Measurements from ENCODE around the gene RNU1-3. TPM values are rescaled to one million over a fixed set of nuclear protein-coding genes. Genes with fewer than 3 reads are reported as not detected.
"Not testable (repeated sequence)": the region's sequence is repeated elsewhere in the genome, so short reads cannot be mapped to it uniquely, and the experiment has no call there.

The RNU1-3 gene
- total and polyA plus RNA-seq, 9 of the 15 experiments (the other 6 are each of a cell fraction or from before 2014, with no cell fraction given): under 0.01 to 32,823 (median 2,538) TPM; not detected in 4

DNA sequence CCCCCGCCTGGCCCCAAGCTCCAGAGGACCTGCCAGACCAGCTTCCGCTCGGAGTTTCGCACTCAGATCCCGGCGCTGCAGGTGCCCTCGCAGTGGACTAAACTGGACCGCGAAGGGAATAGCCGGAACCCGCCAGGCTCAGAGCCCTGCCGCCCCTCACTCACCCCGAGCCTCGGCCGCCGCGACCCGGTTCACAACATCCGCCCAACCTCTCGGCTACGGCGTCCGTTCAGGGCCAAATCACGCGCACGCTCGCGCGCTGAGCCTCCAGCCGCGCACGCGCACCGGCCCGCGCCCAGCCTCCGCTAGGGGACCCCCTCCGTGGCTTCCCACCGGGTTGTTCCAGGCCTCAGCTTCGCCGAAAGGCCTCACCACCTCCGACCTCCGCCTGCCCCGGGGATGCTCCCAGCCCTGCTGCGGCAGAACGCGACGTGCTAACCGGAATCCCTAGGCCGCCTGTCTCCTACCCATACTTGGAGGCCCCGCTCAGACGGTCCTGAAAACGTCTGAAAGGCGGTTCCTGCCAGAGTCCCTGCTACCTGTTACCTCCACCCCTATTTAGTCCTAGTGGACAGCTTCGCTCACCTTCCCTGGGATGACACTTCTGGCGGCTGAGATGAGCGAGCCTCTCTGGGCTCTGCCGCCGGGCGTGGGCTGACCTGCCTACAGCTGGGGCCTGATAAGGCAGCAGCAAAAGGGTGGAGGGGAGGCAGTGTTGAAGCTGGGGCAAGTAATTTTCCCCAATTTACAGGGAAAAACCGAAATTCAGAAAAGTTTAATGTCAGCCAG is 22.1 kb downstream of the RNU1-3 start (continued):
- TF ChIP-seq, protein P1, sequence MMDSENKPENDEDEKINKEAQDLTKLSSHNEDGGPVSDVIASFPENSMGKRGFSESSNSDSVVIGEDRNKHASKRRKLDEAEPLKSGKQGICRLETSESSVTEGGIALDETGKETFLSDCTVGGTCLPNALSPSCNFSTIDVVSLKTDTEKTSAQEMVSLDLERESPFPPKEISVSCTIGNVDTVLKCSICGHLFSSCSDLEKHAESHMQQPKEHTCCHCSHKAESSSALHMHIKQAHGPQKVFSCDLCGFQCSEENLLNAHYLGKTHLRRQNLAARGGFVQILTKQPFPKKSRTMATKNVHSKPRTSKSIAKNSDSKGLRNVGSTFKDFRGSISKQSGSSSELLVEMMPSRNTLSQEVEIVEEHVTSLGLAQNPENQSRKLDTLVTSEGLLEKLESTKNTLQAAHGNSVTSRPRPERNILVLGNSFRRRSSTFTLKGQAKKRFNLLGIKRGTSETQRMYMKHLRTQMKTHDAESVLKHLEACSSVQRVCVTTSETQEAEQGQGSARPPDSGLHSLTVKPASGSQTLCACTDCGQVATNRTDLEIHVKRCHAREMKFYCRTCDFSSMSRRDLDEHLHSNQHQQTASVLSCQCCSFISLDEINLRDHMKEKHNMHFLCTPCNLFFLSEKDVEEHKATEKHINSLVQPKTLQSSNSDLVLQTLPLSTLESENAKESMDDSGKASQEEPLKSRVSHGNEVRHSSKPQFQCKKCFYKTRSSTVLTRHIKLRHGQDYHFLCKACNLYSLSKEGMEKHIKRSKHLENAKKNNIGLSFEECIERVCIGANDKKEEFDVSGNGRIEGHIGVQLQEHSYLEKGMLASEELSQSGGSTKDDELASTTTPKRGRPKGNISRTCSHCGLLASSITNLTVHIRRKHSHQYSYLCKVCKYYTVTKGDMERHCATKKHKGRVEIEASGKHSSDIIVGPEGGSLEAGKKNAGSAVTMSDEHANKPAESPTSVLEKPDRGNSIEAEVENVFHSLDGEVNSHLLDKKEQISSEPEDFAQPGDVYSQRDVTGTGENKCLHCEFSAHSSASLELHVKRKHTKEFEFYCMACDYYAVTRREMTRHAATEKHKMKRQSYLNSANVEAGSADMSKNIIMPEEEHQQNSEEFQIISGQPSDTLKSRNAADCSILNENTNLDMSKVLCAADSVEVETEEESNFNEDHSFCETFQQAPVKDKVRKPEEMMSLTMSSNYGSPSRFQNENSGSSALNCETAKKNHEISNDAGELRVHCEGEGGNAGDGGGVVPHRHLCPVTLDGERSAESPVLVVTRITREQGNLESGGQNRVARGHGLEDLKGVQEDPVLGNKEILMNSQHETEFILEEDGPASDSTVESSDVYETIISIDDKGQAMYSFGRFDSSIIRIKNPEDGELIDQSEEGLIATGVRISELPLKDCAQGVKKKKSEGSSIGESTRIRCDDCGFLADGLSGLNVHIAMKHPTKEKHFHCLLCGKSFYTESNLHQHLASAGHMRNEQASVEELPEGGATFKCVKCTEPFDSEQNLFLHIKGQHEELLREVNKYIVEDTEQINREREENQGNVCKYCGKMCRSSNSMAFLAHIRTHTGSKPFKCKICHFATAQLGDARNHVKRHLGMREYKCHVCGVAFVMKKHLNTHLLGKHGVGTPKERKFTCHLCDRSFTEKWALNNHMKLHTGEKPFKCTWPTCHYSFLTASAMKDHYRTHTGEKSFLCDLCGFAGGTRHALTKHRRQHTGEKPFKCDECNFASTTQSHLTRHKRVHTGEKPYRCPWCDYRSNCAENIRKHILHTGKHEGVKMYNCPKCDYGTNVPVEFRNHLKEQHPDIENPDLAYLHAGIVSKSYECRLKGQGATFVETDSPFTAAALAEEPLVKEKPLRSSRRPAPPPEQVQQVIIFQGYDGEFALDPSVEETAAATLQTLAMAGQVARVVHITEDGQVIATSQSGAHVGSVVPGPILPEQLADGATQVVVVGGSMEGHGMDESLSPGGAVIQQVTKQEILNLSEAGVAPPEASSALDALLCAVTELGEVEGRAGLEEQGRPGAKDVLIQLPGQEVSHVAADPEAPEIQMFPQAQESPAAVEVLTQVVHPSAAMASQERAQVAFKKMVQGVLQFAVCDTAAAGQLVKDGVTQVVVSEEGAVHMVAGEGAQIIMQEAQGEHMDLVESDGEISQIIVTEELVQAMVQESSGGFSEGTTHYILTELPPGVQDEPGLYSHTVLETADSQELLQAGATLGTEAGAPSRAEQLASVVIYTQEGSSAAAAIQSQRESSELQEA (IDR thresholded peaks at IDR 0.05; ENCODE audit: low read depth): peak; percentile 99
- TF ChIP-seq SP1 (CRISPR knock-in tag; IDR thresholded peaks at IDR 0.05) (peak; percentile 95), NFRKB (IDR thresholded peaks at IDR 0.05; ENCODE audit: low read depth) (peak; percentile 45), GTF2F1 (IDR thresholded peaks at IDR 0.05; ENCODE audit: low read depth, low read length) (peak; percentile 80), MTA3 (IDR thresholded peaks at IDR 0.05; ENCODE audit: borderline replicate concordance) (peak; percentile 100), ZNF76 (CRISPR knock-in tag; IDR thresholded peaks at IDR 0.05; ENCODE audit: borderline replicate concordance) (peak; percentile 78), RBM14 (IDR thresholded peaks at IDR 0.05; ENCODE audit: borderline replicate concordance, insufficient read depth, low read depth, low read length) (0 out of 2 replicates have a peak, but pooled peaks have one; percentile 32), NR3C1 (CRISPR knock-in tag; IDR thresholded peaks at IDR 0.05) (0 out of 2 replicates have a peak, but pooled peaks have one; percentile 89), SREBF1 (IDR thresholded peaks at IDR 0.05; ENCODE audit: borderline replicate concordance, low read depth, low read length) (peak; percentile 86), ATF1 (tag; IDR thresholded peaks at IDR 0.05) (peak; percentile 75), FIP1L1 (IDR thresholded peaks at IDR 0.05; ENCODE audit: low read depth, low read length, poor library complexity, severe bottlenecking) (peak; percentile 100), TARDBP (IDR thresholded peaks at IDR 0.05) (peak; percentile 96), CTBP1 (IDR thresholded peaks at IDR 0.05; ENCODE audit: borderline replicate concordance) (peak; percentile 99), ZSCAN29 (IDR thresholded peaks at IDR 0.05) (peak; percentile 48; the same call in 1 of the 2 replicates), PML (IDR thresholded peaks at IDR 0.05; ENCODE audit: low read length) (peak; percentile 76), SMARCA4 (IDR thresholded peaks at IDR 0.05) (peak; percentile 87; the same call in 1 of the 2 replicates), ARHGAP35 (IDR thresholded peaks at IDR 0.05; ENCODE audit: partially characterized antibody) (peak; percentile 75)
- TF ChIP-seq, protein P2, sequence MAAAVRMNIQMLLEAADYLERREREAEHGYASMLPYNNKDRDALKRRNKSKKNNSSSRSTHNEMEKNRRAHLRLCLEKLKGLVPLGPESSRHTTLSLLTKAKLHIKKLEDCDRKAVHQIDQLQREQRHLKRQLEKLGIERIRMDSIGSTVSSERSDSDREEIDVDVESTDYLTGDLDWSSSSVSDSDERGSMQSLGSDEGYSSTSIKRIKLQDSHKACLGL (CRISPR knock-in tag; IDR thresholded peaks at IDR 0.05; ENCODE audit: borderline replicate concordance, poor library complexity, severe bottlenecking): peak; percentile 79
- TF ChIP-seq ATF1 (CRISPR knock-in tag; IDR thresholded peaks at IDR 0.05): not testable (repeated sequence)
- TF ChIP-seq, protein P3, sequence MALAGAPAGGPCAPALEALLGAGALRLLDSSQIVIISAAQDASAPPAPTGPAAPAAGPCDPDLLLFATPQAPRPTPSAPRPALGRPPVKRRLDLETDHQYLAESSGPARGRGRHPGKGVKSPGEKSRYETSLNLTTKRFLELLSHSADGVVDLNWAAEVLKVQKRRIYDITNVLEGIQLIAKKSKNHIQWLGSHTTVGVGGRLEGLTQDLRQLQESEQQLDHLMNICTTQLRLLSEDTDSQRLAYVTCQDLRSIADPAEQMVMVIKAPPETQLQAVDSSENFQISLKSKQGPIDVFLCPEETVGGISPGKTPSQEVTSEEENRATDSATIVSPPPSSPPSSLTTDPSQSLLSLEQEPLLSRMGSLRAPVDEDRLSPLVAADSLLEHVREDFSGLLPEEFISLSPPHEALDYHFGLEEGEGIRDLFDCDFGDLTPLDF (CRISPR knock-in tag; IDR thresholded peaks at IDR 0.05): peak; percentile 95
